HepG2 (cell line): ENCODE measurements around the gene CFAP69. TPM values are rescaled to one million over a fixed set of nuclear protein-coding genes. Genes with fewer than 3 reads are reported as not detected.

Experiments
- BCL3 ChIP-seq: sonication (generic); formaldehyde crosslinking; IDR thresholded peaks from 2 replicates; pipeline ENCODE4 v1.5.1; 2020; ENCODE audit warnings: mild to moderate bottlenecking, missing genetic modification reagents, moderate library complexity
- BRCA1 ChIP-seq: sonication (generic); formaldehyde crosslinking; IDR thresholded peaks from 2 replicates; pipeline ENCODE4 v1.4.0; 2020; ENCODE audit warnings: missing genetic modification reagents
- DNMT3B ChIP-seq: conservative IDR thresholded peaks from 2 replicates; pipeline ENCODE4 v1.6.1; 2016; ENCODE audit warnings: missing biosample characterization, control low read depth
- GATA4 ChIP-seq: sonication (generic); IDR thresholded peaks from 2 replicates; pipeline ENCODE4 v1.6.1; 2016; ENCODE audit warnings: antibody characterized with exemption, low read depth, borderline replicate concordance
- GTF2F1 ChIP-seq: fragments of 150-350 bp; IDR thresholded peaks from 2 replicates; pipeline ENCODE4 v1.6.1; 2014; ENCODE audit warnings: low read length
- HMGXB4 ChIP-seq, 2 experiments: sonication (generic) in 1 of 2; formaldehyde crosslinking in 1 of 2; IDR thresholded peaks; 2 replicates each; pipeline versions ENCODE4 v1.4.0 to v1.6.1; 2018 to 2020; ENCODE audit warnings: missing genetic modification reagents in 2 of 2, borderline replicate concordance in 1 of 2, low read depth in 1 of 2, mild to moderate bottlenecking in 1 of 2, missing biosample characterization in 1 of 2
- ISL2 ChIP-seq: sonication (generic); formaldehyde crosslinking; IDR thresholded peaks from 2 replicates; pipeline ENCODE4 v1.5.0; 2020; ENCODE audit warnings: missing genetic modification reagents
- MEF2D ChIP-seq: sonication (generic); formaldehyde crosslinking; IDR thresholded peaks from 2 replicates; pipeline ENCODE4 v1.5.1; 2020; ENCODE audit warnings: mild to moderate bottlenecking, missing genetic modification reagents
- MIER3 ChIP-seq: IDR thresholded peaks from 2 replicates; pipeline ENCODE4 v1.6.1; 2016; ENCODE audit warnings: missing compliant biosample characterization, borderline replicate concordance
- NR2F2 ChIP-seq: IDR thresholded peaks from 2 replicates; pipeline ENCODE4 v1.6.1; 2012; ENCODE audit warnings: low read depth, inconsistent platforms, borderline replicate concordance
- PBX2 ChIP-seq: IDR thresholded peaks from 2 replicates; pipeline ENCODE4 v1.6.1; 2016; ENCODE audit warnings: control low read depth
- RFX5 ChIP-seq: IDR thresholded peaks from 2 replicates; pipeline ENCODE4 v1.6.1; 2011; ENCODE audit warnings: low read depth, low read length, improper control_type of control experiment
- SOX13 ChIP-seq, 3 experiments: fragments of 450-650 bp in 1 of 3; sonication (generic) in 1 of 3; formaldehyde crosslinking in 1 of 3; IDR thresholded peaks in 2 of 3; conservative IDR thresholded peaks in 1 of 3; 2 replicates each; pipeline versions ENCODE4 v1.5.0 to v1.6.1; 2016 to 2020; ENCODE audit warnings: antibody characterized with exemption in 1 of 3, mild to moderate bottlenecking in 1 of 3, missing compliant biosample characterization in 1 of 3, missing genetic modification reagents in 1 of 3, moderate library complexity in 1 of 3
- SOX6 ChIP-seq, 2 experiments: fragments of 450-650 bp in 1 of 2; sonication (generic) in 1 of 2; formaldehyde crosslinking in 1 of 2; IDR thresholded peaks; 2 replicates each; pipeline versions ENCODE4 v1.4.0 to v1.6.1; 2017 to 2020; ENCODE audit warnings: antibody characterized with exemption in 1 of 2, mild to moderate bottlenecking in 1 of 2, missing genetic modification reagents in 1 of 2
- STAT5B ChIP-seq: sonication (generic); formaldehyde crosslinking; IDR thresholded peaks from 2 replicates; pipeline ENCODE4 v1.4.0; 2020; ENCODE audit warnings: missing genetic modification reagents
- TGIF2 ChIP-seq: IDR thresholded peaks from 2 replicates; pipeline ENCODE4 v1.6.1; 2016; ENCODE audit warnings: control low read depth, missing compliant biosample characterization
- YY1 ChIP-seq: IDR thresholded peaks from 2 replicates; pipeline ENCODE4 v1.6.1; 2011; ENCODE audit warnings: low read length, low read depth, moderate library complexity, mild to moderate bottlenecking; ENCODE audit not compliant: insufficient read depth, insufficient replicate concordance
- ZFP82 ChIP-seq: sonication (generic); formaldehyde crosslinking; IDR thresholded peaks from 2 replicates; pipeline ENCODE4 v1.5.1; 2020; ENCODE audit warnings: mild to moderate bottlenecking, missing genetic modification reagents, borderline replicate concordance
- ZIK1 ChIP-seq: sonication (generic); formaldehyde crosslinking; IDR thresholded peaks from 2 replicates; pipeline ENCODE4 v1.5.0; 2020; ENCODE audit warnings: mild to moderate bottlenecking, low read depth, missing genetic modification reagents, borderline replicate concordance
- ZNF143 ChIP-seq: sonication (generic); formaldehyde crosslinking; IDR thresholded peaks from 2 replicates; pipeline ENCODE4 v1.4.0; 2020; ENCODE audit warnings: missing genetic modification reagents
- ZNF160 ChIP-seq: sonication (generic); formaldehyde crosslinking; IDR thresholded peaks from 2 replicates; pipeline ENCODE4 v1.8.0; 2022; ENCODE audit warnings: mild to moderate bottlenecking, inconsistent platforms, missing genetic modification reagents
- ZNF292 ChIP-seq: sonication (generic); formaldehyde crosslinking; IDR thresholded peaks from 2 replicates; pipeline ENCODE4 v1.8.1; 2022; ENCODE audit warnings: mild to moderate bottlenecking, low read depth, missing genetic modification reagents, borderline replicate concordance
- ZNF75D ChIP-seq: sonication (generic); formaldehyde crosslinking; IDR thresholded peaks from 2 replicates; pipeline ENCODE4 v1.8.1; 2023; ENCODE audit warnings: missing genetic modification reagents, mild to moderate bottlenecking, borderline replicate concordance
- ZNF784 ChIP-seq: sonication (generic); formaldehyde crosslinking; IDR thresholded peaks from 2 replicates; pipeline ENCODE4 v1.5.1; 2020; ENCODE audit warnings: missing genetic modification reagents, mild to moderate bottlenecking, borderline replicate concordance
- polyA plus RNA-seq, 8 experiments: library from polyadenylated mRNA; depleted of rRNA in 3 of 8; stranded (reverse) in 7 of 8; unstranded in 1 of 8; fragments of >200 nt; fragmentation: Illumina TruSeq in 4 of 8; extraction: Trizol in 4 of 8; gene quantifications; 2 replicates each; pipeline versions ENCODE4 v1.2.1 to v1.2.3, GENCODE V29; 2011 to 2016; ENCODE audit warnings: low read depth in 4 of 8, missing spikeins in 1 of 8, mixed read lengths in 1 of 8; ENCODE audit not compliant: insufficient read depth in 1 of 8
- total RNA-seq, 5 experiments: library from RNA; depleted of rRNA; stranded (reverse); fragments of >200 nt; fragmentation: Illumina TruSeq; extraction: Trizol; gene quantifications; 2 replicates each; pipeline ENCODE4 v1.2.3, GENCODE V29; 2016; ENCODE audit warnings: low read depth in 1 of 5

The CFAP69 gene
- total and polyA plus RNA-seq, 2 of the 13 experiments (the other 11 are each of a cell fraction or from before 2014, with no cell fraction given), result 2.2 to 4.0 TPM

- TF ChIP-seq HMGXB4 (CRISPR knock-in tag; IDR thresholded peaks at IDR 0.05; ENCODE audit: borderline replicate concordance in 1 of 2, low read depth in 1 of 2) (no peak), ZNF143 (no peak), NR2F2 (peak; percentile 80), ZNF75D (CRISPR knock-in tag) (no peak), MEF2D (CRISPR knock-in tag) (0 out of 2 replicates have a peak, but pooled peaks have one; percentile 23), MIER3 (no peak), STAT5B (CRISPR knock-in tag) (no peak), ZIK1 (CRISPR knock-in tag) (no peak), GTF2F1 (no peak), PBX2 (CRISPR knock-in tag) (no peak), SOX13 (IDR thresholded peaks at IDR 0.05) (0 out of 2 replicates have a peak, but pooled peaks have one; percentile 61), SOX13 (CRISPR knock-in tag; conservative IDR thresholded peaks at IDR 0.05 in 1 of 2, IDR thresholded peaks at IDR 0.05 in 1 of 2) (peak in 1 of 2 experiments; percentile 88; a peak in 2 of 4 replicates), GATA4 (no peak), YY1 (no peak), ZNF292 (no peak), ZFP82 (CRISPR knock-in tag) (no peak), ZNF160 (CRISPR knock-in tag) (no peak), BCL3 (CRISPR knock-in tag) (no peak), BRCA1 (CRISPR knock-in tag) (no peak), DNMT3B (CRISPR knock-in tag) (no peak), TGIF2 (CRISPR knock-in tag) (no peak), ZNF784 (CRISPR knock-in tag) (no peak), ISL2 (CRISPR knock-in tag) (no peak), SOX6 (IDR thresholded peaks at IDR 0.05) (no peak), SOX6 (CRISPR knock-in tag; IDR thresholded peaks at IDR 0.05) (peak; percentile 96), RFX5 (no peak)
These were observed 34.5 kb upstream of the CFAP69 start (continued) for GRCh38 chr7:90210475-90210874.
